HTR-8/SVneo (cell line): ENCODE data around the gene TDP2.
"Not testable (repeated sequence)": the region's sequence is repeated elsewhere in the genome, so short reads cannot be mapped to it uniquely, and the experiment has no call there.

Experiments
- DNase-seq: peaks from one replicate; pipeline ENCODE4 v3.0.0; 2011; ENCODE audit warnings: low spot score, mixed read lengths; ENCODE audit not compliant: insufficient read length
- FAIRE-seq: peaks from 2 replicates; lab custom pipeline; 2011; peaks lifted over from hg19 to GRCh38; lab: Jason Lieb, UNC

The TDP2 gene

DNA sequence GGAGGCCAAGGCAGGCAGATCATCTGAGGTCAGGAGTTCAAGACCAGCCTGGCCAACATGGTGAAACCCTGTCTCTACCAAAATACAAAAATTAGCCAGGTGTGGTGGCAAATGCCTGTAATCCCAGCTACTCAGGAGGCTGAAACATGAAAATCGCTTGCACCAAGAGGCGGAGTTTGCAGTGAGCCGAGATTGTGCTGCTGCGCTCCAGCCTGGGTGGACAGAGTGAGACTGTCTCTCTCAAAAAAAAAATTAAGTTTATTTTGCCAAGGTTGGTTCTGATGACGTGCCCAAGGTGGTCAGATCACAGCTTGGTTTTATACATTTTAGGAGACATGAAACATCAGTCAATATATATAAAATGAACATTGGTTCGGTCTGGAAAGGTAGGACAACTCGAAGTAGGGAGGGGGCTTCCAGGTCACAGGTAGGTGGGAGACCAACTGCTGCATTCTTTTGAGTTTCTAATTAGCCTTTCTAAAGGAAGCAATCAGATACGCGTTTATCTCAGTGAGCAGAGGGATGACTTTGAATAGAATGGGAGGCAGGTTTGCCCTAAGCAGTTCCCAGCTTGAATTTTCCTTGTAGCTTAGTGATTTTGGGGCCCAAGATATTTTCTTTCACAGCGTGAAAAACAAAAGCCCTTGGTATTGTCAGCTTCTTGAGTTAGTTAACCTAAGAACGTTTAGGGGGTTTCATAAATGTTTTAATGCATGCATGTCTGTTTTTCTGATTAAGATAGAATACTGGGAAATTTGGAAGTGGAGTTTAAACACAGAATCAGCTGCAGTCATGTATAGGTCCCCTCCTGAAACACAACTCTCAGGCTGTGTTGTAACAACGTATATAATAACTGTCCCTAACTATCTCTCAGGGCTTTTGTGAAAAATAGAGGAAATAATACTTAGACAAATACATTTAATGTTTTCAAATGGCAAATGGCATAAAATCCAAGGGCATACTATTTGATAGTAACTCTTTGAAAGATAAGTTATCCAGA lies 16.9 kb upstream of the TDP2 start:
- no peak for DNase-seq
- FAIRE-seq, result no peak

DNA sequence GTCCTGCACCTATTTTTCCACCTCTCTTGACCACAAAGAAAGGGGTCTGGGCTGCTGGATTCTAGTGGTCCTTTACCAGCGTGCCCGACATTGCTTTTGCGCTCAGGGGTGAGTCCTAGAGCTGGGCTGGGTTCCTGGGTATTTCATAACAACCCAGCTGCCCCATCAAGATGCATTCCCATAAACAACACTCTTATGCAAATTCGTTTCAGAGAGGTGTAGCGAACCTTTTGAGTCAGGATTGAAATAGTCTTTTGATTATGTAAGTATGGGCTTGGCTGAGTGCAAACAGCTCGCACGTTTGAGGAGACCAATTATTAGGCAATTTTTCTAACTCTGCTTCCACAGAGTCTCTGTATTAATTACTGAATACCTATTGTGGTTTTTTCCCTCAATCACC lies 13.9 kb upstream of the TDP2 start:
- no peak for DNase-seq
- no peak for FAIRE-seq

DNA sequence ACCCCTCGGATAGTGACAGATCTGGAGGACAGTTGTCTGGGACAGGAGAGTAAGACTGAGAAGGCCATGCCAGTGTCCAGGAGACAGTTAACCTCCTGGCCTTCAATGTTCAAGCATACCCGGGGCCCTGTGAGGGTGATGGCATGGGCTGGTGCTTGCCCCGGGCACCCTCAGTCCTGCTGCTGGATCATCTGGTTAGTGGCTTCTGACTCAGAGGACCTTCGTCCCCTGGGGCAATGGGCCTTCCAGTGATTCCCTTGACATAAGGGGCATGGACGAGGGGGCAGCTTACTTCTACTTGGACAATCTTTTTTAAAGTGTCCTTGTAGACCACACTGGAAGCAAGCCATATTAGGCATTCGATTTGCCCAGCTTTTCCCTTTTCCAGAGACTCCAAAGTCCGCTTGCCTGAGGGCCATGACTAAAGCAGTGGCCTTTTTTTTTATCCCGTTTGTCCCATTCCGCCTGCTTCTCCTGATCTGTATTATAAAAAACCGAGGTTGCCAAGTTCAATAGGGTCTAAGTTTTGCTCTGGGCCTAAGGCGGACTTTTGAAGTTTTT lies 12.2 kb upstream of the TDP2 start:
- not testable (repeated sequence) for FAIRE-seq, DNase-seq

DNA sequence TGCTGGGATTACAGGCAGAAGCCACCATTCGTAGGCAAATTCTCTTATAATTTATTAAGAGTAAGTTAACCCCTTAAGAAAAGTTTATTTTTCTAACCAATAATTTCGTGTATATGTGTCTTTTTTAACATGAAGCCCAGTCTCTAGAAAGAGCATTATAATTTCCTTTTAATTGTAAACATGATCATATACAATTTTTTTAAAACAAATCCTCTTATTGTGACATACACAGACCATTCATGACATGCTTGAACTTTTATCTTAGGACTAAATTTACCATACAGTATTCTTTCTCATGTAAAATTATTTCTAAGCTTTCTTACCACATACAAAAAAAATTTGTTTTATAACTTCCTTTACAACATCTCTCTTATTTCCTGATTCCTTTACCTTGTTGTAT lies 6.9 kb upstream of the TDP2 start:
- DNase-seq (no peak), FAIRE-seq (no peak)

GRCh38 chr6:24672620-24673182 lies 6.0 kb upstream of the TDP2 start:
- DNase-seq (no peak), FAIRE-seq (no peak)

DNA sequence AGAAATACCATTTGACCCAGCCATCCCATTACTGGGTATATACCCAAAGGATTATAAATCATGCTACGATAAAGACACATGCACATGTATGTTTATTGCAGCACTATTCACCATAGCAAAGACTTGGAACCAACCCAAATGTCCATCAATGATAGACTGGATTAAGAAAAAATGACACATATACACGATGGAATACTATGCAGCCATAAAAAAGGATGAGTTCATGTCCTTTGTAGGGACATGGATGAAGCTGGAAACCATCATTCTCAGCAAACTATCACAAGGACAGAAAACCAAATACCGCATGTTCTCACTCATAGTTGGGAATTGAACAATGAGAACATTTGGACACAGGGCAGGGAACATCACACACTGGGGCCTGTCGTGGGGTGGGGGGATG lies 4.4 kb upstream of the TDP2 start:
- not testable (repeated sequence) for DNase-seq, FAIRE-seq

DNA sequence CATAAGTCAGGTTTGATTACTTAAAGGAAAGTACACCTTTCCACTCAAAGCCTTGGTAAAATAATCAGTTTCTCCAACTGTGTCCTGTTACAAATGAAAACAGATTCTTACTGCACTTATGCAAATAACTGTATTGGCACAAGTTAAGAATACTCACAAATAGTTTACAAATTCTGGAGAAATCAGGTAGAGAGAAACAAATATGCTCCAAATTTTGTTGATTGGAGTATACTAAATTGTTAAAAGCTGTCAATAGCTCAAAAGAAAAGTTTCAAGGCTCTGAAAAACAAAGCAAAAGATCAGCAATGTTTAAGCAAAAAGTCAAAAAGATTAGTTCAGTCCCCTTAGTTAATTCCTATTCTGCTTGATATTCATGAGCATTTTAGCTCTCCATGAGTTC lies 3.8 kb upstream of the TDP2 start:
- not testable (repeated sequence) for FAIRE-seq, DNase-seq

DNA sequence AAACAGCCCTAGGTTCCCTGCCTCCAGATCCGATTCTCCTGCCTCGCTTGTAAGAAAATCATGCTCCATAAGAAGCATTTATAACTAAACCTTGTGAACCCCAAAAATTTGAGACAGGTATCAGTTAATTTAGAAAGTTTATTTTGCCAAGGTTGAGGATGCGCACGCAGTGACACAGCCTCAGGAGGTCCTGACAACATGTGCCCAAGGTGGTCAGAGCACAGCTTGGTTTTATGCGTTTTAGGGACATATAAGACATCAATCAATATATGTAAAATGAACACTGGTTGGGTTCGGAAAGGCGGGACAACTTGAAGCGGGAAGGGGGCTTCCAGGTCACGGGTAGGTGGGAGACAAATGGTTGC lies 2.3 kb upstream of the TDP2 start:
- DNase-seq (no peak), FAIRE-seq (no peak)

GRCh38 chr6:24668066-24668996 lies 1.6 kb upstream of the TDP2 start:
- FAIRE-seq, result not testable (repeated sequence)

GRCh38 chr6:24667378-24667803 lies 692 bp upstream of the TDP2 start:
- no peak for DNase-seq

More at GRCh38 chr6:24668066-24668996, 1.6 kb upstream of the TDP2 start:
- not testable (repeated sequence) for DNase-seq

DNA sequence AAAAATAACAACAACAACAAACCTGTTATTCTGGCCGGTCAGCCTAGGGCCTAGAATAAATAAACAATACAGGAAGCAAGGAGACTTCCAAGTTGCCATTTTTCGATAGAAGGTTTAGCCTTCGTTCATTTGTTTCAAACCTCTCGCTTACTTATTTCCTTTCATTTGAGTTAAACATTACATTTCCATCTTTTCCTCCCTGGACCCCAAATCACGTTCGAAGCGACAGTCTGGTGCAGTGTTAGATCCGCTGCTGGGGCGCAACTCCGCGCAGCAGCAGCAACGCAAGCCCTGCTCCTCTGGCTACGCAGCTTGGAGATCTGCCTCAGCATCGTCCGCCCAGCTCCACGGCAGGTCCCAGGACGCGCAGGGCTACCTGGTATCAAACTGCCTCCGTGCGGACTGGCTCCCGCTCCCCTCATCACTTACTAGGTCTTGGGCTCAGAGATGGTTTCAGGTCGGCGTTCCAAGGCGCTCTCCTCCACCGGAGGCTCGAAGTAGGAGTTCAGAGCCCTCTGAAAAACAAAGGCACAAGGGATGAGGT lies 530 bp downstream of the TDP2 start:
- peak; percentile 34 for DNase-seq
- no peak for FAIRE-seq

More at GRCh38 chr6:24667378-24667803, 692 bp upstream of the TDP2 start:
- FAIRE-seq, result no peak

DNA sequence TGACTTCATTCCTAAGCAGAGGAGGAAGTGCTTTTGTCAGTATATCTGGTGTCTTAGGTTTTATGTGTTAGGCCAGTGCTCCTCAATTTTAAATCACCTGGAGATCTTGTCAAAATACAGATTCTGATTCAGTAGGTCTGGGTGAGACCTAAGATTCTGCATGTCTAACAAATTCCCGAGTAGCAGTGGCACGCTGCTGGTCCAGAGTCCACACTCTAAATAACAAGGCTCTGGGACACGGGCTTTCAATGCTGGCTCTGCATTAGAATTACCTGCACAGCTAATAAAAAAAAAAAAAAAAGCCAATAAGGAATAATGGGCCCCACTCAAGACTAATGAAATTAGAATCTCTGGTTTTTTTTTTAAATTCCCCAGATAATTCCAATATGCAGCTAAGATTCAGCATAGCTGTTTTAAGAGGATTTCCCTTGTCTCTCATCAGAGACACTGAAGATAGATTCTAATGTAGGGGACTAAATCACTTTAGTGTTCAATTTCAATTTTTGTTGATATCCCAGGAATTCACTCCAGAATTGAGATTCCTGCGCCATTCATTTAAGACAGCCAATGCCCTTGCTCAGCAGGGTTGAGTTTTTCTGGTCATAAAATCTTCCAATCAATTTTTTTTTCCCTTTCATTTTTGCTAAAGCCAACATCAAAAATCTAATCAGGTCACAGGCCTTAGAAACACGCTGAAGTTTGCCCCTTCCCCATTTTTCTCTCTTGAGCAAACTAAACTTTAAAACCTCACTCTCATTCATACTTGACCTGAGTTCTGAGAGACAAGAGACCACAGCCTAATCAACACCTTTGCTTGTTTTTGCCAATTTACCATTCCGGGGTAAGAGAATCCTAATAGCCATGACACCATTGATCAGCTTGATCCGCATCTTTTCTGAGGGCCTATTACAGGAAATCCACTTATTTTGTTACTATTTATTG lies 2.4 kb downstream of the TDP2 start:
- no peak for FAIRE-seq
- DNase-seq, result no peak

- DNase-seq, result no peak
- no peak for FAIRE-seq
Observed at GRCh38 chr6:24663189-24663588, 3.5 kb downstream of the TDP2 start.

- no peak for FAIRE-seq
- no peak for DNase-seq
Observed at GRCh38 chr6:24662236-24662635, 4.5 kb downstream of the TDP2 start.

- FAIRE-seq, DNase-seq: not testable (repeated sequence)
Observed at GRCh38 chr6:24661759-24662158, 4.9 kb downstream of the TDP2 start.

- no peak for FAIRE-seq
- DNase-seq, result no peak
Observed at GRCh38 chr6:24660105-24660504, 6.6 kb downstream of the TDP2 start.

DNA sequence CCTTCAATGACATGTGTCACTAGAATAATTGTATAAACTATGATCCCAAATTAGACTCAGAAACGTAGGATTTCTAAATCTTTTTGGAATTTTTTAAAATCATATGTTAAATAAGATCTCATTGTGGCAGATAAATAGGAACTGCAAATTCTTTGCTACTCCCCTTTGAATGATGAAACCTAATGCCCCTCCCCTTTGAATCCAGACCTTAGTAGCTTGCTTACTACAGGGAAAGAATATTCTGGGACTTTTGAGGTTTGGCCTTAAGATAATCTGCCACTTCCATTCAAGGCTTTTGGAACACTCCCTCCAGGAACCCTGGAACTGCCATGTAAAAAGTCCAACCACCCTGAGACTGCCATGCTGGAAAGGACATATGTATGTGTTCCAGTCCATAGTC lies 7.1 kb downstream of the TDP2 start:
- FAIRE-seq (no peak), DNase-seq (no peak)
